Measurements from ENCODE around the gene DUSP15. TPM values are rescaled to one million over a fixed set of nuclear protein-coding genes. Genes with fewer than 3 reads are reported as not detected.
"Not testable (repeated sequence)": the region's sequence is repeated elsewhere in the genome, so short reads cannot be mapped to it uniquely, and the experiment has no call there.

DUSP15 gene
- total RNA-seq, 1 donor from 2014 or later, result 2.4 TPM

DNA sequence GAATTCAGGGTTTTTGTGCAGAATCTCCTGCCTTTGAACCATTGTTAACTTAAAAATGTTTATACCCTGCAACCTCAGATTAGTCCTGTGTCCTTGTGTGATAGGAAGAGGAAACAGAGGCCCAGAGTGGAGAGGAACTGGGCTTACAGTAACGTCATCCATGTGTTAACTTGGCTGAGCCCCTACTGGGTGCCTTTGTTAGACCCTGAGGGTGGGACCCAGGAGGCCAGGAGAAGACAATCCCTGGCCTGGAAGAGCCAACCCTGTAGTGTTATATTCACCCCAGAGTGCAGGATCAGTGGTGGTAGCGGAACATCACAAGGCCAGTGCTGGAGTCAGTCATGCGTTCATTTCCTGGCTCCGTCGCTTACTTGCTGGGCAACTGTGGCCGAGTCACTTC lies 40.6 kb downstream of the DUSP15 start:
- DNase-seq, result no peak
- Histone ChIP-seq H3K27me3 (no peaks in the 10 kb centered on the region), H3K4me3 (no peak overlapping the region), H3K36me3 (no peaks in the 10 kb centered on the region), H3K9me3 (no peaks in the 10 kb centered on the region), H3K4me1 (no peaks in the 10 kb centered on the region), H3K27ac (no peak overlapping the region)
- no peak for ATAC-seq
- intact Hi-C loops (cut with DNase I), result no loop called here
- TF ChIP-seq, protein P1, sequence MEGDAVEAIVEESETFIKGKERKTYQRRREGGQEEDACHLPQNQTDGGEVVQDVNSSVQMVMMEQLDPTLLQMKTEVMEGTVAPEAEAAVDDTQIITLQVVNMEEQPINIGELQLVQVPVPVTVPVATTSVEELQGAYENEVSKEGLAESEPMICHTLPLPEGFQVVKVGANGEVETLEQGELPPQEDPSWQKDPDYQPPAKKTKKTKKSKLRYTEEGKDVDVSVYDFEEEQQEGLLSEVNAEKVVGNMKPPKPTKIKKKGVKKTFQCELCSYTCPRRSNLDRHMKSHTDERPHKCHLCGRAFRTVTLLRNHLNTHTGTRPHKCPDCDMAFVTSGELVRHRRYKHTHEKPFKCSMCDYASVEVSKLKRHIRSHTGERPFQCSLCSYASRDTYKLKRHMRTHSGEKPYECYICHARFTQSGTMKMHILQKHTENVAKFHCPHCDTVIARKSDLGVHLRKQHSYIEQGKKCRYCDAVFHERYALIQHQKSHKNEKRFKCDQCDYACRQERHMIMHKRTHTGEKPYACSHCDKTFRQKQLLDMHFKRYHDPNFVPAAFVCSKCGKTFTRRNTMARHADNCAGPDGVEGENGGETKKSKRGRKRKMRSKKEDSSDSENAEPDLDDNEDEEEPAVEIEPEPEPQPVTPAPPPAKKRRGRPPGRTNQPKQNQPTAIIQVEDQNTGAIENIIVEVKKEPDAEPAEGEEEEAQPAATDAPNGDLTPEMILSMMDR (IDR thresholded peaks at IDR 0.05), result no peak

DNA sequence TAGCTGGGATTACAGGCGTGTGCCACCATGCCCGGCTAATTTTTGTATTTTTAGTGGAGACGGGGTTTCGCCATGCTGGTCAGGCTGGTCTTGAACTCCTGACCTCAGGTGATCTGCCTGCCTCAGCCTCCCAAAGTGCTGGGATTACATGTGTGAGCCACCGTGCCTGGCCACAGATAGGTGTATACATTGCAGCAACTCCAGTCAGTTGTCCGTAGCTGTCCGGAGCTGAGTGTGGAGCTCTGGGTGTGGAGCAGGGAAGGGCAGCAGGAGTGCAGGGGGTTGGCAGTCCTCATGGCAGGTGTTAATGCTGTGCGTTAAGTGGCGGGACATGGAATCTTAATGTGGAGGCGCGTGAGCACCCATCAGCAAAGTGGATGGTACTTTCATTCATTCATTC lies 42.3 kb downstream of the DUSP15 start:
- ATAC-seq; H3K27ac ChIP-seq; H3K4me1 ChIP-seq; H3K27me3 ChIP-seq; H3K4me3 ChIP-seq; H3K9me3 ChIP-seq; intact Hi-C loops (cut with DNase I); H3K36me3 ChIP-seq: not testable (repeated sequence)
- peak; percentile 37 for DNase-seq

DNA sequence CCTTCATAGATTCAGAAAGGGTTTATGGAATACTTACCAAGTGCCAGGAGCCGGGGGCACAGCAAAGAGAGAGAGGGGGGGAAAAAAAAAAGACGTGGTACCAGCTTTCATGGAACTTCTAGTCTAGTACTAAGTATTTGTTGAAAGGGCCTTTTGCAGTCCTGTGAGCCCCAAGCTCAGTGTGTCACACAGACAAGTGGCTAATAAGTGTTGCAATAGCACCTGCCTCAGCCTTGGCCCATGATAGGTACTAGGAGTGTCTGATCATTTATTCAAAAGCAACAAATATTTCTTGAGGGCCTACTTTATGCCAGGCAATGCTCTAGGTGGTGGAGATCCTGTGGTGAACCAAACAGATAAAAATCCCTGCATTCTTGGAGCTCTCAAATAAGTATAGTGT lies 43.3 kb downstream of the DUSP15 start:
- ATAC-seq, result peak; percentile 4
- intact Hi-C loops (cut with DNase I), result no loop called here
- Histone ChIP-seq H3K36me3 (no peaks in the 10 kb centered on the region), H3K4me3 (no peak overlapping the region), H3K9me3 (no peaks in the 10 kb centered on the region), H3K27ac (no peak overlapping the region), H3K27me3 (no peaks in the 10 kb centered on the region), H3K4me1 (peaks cover 4% of the 10 kb centered on the region)
- TF ChIP-seq, protein P1 (IDR thresholded peaks at IDR 0.05), result no peak
- DNase-seq, result peak; percentile 26

DNA sequence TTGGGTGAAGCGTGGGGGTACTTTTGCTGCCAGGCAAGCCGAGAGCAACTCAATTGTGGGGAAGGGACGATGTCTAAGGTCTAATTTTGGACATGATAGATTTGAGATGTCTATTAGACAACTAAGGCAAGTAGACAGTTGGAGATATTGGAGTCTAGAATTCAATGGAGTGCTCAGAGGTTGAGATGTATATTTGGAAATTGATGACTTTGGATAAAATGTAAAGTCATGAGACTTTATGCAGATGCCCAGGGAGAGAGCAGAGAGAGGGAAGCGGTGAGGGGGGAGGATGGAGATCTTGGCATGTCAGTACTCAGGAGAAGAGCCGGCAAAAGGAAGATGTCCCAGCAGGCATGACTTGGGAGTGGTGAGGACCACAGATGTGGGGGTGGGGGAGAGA lies 44.3 kb downstream of the DUSP15 start:
- TF ChIP-seq, protein P1 (IDR thresholded peaks at IDR 0.05), result no peak
- H3K4me1 ChIP-seq, result peaks cover 4% of the 10 kb centered on the region
- ATAC-seq (no peak), DNase-seq (peak; percentile 9)
- no peak overlapping the region for H3K27ac ChIP-seq
- H3K27me3 ChIP-seq, result no peaks in the 10 kb centered on the region
- H3K36me3 ChIP-seq, result no peaks in the 10 kb centered on the region
- intact Hi-C loops (cut with DNase I), result no loop called here
- H3K4me3 ChIP-seq, result no peak overlapping the region
- H3K9me3 ChIP-seq, result no peaks in the 10 kb centered on the region

DNA sequence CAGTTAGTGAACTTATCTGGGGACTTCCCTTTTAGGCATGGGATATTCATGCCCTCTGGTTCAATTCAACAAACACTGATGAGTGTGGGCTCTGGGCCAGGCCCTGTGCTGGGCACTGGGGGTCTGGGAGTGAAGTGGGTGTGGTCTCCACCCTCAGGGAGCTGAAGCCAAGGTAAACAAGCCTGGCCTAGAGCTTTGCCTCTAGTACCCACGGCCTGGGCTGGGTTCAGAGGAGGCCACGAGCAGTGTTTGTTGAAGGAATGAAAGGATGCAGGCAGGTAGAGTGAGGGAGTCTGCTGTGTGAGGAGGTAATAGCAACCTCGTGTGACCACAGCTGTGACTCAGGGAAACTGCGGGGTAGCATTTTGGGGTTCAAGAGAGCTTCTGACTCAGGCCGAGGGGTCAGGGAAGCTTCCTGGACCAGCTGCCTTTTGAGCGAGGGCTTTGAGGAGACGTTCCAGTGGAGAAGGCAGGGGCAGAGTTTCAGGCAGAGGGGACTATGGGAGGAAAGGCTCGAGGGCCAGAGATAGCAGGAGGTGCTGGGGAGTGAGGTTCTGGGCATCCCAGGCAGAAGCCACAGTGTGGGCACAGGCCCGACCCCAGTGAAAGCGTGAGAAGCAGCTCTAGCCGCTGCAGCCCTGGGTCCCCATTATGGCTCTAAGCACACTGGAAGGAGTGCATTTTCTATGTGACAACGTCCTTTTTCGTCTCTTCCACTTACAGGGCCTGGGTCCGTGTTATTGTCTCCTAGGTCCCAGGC lies 45.6 kb downstream of the DUSP15 start:
- intact Hi-C loops (cut with DNase I), result no loop called here
- no peaks in the 10 kb centered on the region for H3K9me3 ChIP-seq
- TF ChIP-seq, protein P1 (IDR thresholded peaks at IDR 0.05), result no peak
- no peak for ATAC-seq
- H3K4me3 ChIP-seq, result no peak overlapping the region
- peaks cover 4% of the 10 kb centered on the region for H3K4me1 ChIP-seq
- H3K27ac ChIP-seq, result no peak overlapping the region
- no peaks in the 10 kb centered on the region for H3K27me3 ChIP-seq
- H3K36me3 ChIP-seq, result no peaks in the 10 kb centered on the region
- DNase-seq, result peak; percentile 44

DNA sequence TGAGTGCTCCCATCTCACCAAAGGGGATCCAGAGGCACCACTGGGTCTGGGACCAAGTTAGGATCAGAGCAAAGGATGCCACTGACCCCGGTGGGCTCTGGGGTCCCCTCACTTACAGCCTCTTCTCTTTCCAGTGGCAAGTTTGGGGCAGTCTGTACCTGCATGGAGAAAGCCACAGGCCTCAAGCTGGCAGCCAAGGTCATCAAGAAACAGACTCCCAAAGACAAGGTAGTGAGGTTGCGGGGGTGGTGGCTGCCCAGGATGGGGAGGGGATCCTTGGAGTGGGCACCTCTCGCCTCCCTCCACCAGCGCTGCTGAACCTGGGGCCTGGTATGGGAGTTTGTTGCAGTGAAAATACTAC lies 46.2 kb downstream of the DUSP15 start:
- Histone ChIP-seq H3K36me3 (no peaks in the 10 kb centered on the region), H3K27me3 (no peaks in the 10 kb centered on the region), H3K4me1 (peaks cover 4% of the 10 kb centered on the region), H3K4me3 (no peak overlapping the region), H3K27ac (no peak overlapping the region), H3K9me3 (no peaks in the 10 kb centered on the region)
- DNase-seq (peak; percentile 52), ATAC-seq (no peak)
- intact Hi-C loops (cut with DNase I), result no loop called here
- TF ChIP-seq, protein P1 (IDR thresholded peaks at IDR 0.05), result no peak
